NCI-H2171 (cell line): Measurements from ENCODE around the gene ALB.

Experiments used
- DNase-seq: peaks from one replicate; lab custom pipeline; 2025; lab: John Stamatoyannopoulos, UW

Gene ALB

GRCh38 chr4:73409012-73409862, 5.2 kb downstream of the ALB start:
- no peak for DNase-seq

DNA sequence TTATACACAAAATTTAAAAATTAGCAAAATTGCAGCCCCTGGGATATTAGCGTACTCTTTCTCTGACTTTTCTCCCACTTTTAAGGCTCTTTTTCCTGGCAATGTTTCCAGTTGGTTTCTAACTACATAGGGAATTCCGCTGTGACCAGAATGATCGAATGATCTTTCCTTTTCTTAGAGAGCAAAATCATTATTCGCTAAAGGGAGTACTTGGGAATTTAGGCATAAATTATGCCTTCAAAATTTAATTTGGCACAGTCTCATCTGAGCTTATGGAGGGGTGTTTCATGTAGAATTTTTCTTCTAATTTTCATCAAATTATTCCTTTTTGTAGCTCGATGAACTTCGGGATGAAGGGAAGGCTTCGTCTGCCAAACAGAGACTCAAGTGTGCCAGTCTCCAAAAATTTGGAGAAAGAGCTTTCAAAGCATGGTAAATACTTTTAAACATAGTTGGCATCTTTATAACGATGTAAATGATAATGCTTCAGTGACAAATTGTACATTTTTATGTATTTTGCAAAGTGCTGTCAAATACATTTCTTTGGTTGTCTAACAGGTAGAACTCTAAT, 6.0 kb downstream of the ALB start:
- no peak for DNase-seq

DNA sequence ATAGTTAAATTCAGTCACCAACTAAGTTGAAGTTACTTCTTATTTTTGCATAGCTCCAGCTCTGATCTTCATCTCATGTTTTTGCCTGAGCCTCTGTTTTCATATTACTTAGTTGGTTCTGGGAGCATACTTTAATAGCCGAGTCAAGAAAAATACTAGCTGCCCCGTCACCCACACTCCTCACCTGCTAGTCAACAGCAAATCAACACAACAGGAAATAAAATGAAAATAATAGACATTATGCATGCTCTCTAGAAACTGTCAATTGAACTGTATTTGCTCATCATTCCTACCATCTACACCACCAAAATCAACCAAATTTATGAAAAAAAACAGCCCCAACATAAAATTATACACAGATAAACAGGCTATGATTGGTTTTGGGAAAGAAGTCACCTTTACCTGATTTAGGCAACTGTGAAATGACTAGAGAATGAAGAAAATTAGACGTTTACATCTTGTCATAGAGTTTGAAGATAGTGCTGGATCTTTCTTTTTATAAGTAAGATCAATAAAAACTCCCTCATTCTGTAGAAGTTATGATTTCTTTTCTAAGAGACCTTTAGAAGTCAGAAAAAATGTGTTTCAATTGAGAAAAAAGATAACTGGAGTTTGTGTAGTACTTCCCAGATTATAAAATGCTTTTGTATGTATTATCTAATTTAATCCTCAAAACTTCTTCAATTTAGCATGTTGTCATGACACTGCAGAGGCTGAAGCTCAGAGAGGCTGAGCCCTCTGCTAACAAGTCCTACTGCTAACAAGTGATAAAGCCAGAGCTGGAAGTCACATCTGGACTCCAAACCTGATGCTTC, 7.0 kb downstream of the ALB start:
- DNase-seq = no peak

DNA sequence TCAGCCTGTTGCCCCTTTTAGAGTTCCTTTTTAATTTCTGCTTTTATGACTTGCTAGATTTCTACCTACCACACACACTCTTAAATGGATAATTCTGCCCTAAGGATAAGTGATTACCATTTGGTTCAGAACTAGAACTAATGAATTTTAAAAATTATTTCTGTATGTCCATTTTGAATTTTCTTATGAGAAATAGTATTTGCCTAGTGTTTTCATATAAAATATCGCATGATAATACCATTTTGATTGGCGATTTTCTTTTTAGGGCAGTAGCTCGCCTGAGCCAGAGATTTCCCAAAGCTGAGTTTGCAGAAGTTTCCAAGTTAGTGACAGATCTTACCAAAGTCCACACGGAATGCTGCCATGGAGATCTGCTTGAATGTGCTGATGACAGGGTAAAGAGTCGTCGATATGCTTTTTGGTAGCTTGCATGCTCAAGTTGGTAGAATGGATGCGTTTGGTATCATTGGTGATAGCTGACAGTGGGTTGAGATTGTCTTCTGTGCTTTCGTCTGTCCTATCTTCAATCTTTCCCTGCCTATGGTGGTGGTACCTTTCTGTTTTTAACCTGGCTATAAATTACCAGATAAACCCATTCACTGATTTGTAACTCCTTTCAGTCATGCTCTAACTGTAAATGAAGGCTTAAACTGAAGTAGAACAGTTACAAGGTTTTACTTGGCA, 7.8 kb downstream of the ALB start:
- no peak for DNase-seq

- no peak for DNase-seq
These were observed 9.2 kb downstream of the ALB start for GRCh38 chr4:73413294-73413755.

DNA sequence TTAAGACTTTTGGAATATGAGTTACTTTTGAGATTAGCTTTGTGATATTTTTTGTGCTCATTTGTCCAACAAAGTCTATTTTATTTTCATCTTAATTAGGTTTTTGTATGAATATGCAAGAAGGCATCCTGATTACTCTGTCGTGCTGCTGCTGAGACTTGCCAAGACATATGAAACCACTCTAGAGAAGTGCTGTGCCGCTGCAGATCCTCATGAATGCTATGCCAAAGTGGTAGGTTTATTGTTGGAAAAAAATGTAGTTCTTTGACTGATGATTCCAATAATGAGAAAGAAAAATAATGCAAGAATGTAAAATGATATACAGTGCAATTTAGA, 10.8 kb downstream of the ALB start:
- no peak for DNase-seq

DNA sequence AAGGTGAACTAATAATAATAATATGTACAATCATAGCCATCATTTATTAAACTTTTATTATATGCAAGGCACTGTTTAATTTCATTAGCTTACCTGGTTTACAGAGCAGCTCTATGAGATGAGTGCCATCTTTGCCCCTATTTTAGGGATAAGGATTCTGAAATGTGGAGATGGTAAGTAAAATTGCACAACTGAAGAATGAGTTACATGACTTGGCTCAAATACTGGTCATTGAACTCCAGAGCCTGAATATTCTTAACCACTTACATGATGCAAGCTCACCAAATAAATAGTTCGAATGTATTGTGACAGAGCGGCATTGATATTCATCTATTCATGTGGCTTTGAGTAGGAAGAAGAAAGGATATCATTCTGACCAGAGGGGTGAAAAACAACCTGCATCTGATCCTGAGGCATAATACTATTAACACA, 11.7 kb downstream of the ALB start:
- DNase-seq = no peak

DNA sequence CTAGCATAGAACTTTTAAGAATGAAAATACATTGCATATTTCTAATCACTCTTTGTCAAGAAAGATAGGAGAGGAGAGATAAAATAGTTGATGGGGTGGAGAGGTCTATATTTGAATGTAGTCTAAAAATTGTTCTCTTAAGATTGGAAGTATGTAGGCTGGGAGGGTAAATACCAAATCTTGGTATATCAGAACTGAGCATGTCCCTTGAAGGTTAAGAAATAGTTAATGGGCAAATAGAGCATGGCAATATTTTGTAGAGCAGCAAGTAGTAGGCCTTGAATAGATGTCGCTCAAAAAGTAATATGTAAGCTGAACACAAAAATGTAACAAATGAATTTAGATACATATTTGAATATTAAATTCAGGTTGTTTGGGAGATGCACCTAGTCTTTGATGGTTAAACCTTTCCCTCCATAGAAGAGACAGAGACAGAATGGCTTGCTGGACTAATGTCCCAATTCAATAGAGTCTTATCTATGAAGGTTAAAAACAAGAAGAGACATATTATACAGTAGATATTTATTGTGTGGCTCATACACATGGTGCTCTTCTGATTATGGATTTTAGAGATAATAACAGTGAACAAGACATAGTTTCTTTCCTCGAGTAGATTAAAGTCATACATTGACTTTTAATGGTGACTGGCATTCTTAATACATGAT, 12.5 kb downstream of the ALB start:
- no peak for DNase-seq

DNA sequence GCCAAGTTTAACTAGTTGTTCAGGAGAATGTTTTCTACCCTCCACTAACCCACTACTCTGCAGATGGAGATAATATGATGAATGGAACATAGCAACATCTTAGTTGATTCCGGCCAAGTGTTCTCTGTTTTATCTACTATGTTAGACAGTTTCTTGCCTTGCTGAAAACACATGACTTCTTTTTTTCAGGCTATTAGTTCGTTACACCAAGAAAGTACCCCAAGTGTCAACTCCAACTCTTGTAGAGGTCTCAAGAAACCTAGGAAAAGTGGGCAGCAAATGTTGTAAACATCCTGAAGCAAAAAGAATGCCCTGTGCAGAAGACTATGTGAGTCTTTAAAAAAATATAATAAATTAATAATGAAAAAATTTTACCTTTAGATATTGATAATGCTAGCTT, 13.3 kb downstream of the ALB start:
- DNase-seq = no peak

DNA sequence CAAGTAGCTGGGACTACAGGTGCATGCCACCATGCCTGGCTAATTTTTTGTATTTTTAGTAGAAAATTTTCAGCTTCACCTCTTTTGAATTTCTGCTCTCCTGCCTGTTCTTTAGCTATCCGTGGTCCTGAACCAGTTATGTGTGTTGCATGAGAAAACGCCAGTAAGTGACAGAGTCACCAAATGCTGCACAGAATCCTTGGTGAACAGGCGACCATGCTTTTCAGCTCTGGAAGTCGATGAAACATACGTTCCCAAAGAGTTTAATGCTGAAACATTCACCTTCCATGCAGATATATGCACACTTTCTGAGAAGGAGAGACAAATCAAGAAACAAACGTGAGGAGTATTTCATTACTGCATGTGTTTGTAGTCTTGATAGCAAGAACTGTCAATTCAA, 13.9 kb downstream of the ALB start:
- DNase-seq = no peak

GRCh38 chr4:73418677-73419076, 14.6 kb downstream of the ALB start:
- no peak for DNase-seq

- DNase-seq = no peak
These were observed 15.3 kb downstream of the ALB start for GRCh38 chr4:73419106-73420038.

GRCh38 chr4:73420615-73421014, 16.5 kb downstream of the ALB start:
- no peak for DNase-seq

DNA sequence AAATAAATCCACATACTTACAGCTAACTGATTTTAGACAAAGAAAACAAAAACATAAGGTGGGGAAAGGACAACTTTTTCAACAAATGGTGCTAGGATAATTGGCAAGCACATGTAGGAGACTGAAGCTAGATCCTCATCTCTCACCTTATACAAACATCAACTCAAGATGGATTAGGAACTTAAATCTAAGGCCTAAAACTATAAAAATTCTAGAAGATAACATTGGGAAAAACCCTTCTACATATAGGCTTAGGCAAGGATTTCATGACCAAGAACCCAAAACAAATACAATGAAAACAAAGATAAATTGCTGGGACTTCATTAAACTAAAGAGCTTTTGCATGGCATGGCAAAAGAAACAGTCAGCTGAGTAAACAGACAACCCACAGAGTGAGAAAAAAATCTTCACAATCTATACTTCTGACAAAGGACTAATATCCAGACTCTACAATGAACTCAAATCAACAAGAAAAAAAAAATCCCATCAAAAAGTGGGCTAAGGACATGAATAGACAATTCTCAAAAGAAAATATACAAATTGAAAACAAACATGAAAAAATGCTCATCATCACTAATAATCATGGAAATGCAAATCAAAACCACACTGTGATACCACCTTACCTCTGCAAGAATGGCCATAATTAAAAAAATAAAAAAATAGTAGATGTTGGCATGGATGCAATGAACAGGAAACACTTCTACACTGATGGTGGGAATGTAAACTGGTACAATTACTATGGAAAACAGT, 17.8 kb downstream of the ALB start:
- no peak for DNase-seq

DNA sequence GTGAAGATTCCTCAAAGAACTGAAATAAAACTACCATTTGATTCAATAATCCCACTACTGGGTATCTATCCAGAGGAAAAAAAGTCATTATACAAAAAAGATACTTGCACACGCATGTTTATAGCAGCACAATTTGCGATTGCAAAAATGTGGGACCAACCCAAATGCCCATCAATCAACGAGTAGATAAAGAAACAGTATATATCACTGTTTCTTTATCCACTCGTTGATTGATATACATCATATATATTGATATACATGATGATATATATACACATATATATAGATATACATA, 18.3 kb downstream of the ALB start:
- no peak for DNase-seq

GRCh38 chr4:73423184-73423583, 19.1 kb downstream of the ALB start:
- DNase-seq = no peak

- DNase-seq = no peak
These were observed 22.6 kb downstream of the ALB start for GRCh38 chr4:73426666-73427065.

DNA sequence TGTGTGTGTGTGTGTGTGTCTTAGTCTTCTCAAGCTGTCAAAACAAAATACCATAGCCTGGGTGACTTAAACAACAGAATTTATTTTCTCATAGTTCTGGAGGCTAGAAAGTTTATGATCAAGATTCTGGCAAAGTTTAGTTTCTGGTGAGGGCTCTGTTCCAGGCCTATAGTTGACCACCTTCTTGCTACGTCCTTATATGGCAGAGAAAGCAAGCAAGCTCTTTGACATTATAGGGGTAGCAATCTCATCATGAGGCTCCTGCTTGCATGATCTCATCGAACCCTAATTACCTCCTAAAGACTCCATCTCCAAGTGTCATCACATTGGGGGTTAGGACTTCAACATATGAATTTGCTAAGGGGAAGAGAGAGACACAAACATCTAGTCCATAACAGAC, 25.0 kb downstream of the ALB start:
- no peak for DNase-seq

DNA sequence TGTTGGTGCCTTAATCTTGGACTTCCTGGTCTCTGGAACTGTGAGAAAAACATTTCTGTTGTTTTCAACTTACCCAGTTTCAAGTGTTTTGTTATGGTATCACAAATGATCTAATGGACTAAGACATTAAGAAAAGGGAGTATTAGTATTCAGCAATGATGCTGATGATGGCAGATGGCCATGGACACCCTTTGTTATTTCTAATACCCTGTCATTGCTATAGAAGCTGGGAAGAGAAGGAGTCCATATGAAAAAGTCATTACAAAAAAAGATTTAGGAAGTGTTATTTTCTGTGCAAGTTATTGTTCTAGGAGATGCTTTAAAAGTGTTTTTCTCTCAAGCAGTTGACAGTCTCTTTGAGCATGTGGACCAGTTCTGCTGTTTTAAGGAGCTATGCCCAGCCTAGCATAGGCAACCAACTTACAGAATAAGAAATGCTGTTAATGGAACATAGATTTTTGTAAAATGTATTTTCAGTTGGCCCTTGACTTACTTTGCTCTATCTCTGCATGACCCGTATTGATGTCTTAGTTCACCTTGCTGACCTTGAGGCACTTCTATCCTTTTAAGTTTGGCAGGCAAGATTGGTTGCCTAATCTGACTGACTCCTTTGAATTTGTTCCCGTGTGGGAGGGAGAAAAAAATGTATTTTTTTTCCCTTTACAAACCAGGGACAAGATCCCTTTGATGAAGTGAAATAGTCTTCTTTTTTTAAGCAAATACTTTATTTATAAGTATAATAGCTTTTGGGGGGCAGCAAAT, 25.9 kb downstream of the ALB start:
- DNase-seq = no peak

- no peak for DNase-seq
These were observed 27.7 kb downstream of the ALB start for GRCh38 chr4:73431813-73432168.
